Renal cortex interstitium (tissue), 11 donors: ENCODE data around the gene OR2G6. TPM values are rescaled to one million over a fixed set of nuclear protein-coding genes. Genes with fewer than 3 reads are reported as not detected.
"Not testable (repeated sequence)": the region's sequence is repeated elsewhere in the genome, so short reads cannot be mapped to it uniquely, and the experiment has no call there.

Source experiments
- DNase-seq, 11 donors: peaks; one replicate each; pipeline ENCODE4 v3.0.0-alpha.2; 2013; ENCODE audit warnings: low read depth in 9 of 11, low spot score in 4 of 11; ENCODE audit errors: extremely low read depth in 1 of 11
- polyA plus RNA-seq, 3 donors: library from polyadenylated mRNA; unstranded; fragments of 120-200 nt; gene quantifications; one replicate each; pipeline ENCODE4 v1.2.1, GENCODE V29; 2013; ENCODE audit not compliant: insufficient read length in 3 of 3

Gene OR2G6
- polyA plus RNA-seq, 3 donors, result 0.11 TPM; not detected in 2

DNA sequence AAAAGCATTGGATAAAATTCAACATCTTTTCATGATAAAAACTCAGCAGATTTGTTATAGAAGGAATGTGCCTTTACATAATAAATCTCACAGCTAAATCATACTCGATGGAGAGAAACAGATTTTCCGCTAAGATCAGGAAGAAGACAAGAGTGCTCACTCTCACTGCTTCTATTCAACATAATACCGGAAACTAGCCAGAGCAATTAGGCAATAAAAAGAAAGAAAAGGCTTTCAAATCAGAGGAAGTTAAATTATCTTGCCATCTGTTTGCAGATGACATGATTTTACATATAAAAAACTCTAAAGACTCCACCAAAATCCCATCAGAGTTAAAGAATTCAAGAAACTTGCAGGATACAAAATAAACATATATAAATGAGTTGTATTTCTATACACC is 62.9 kb downstream of the OR2G6 start:
- not testable (repeated sequence) for DNase-seq

DNA sequence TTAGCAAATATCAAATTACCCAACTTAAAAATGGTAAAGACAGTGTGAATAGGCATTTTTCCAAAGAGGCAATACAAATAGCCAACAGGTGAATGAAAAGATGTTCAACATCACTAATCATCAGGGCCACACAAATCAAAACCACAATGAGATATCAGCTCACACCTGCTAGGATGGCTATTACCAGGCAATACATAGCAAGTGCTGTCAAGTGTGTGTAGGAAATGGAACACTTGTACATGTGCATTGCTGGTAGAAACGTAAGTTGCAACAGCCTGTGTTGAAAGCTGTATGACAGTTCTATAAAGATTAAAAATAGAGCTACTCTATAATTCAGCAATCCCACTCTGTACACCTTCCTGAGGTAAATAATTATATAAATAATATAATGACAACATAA is 64.2 kb downstream of the OR2G6 start:
- DNase-seq, result not testable (repeated sequence)

DNA sequence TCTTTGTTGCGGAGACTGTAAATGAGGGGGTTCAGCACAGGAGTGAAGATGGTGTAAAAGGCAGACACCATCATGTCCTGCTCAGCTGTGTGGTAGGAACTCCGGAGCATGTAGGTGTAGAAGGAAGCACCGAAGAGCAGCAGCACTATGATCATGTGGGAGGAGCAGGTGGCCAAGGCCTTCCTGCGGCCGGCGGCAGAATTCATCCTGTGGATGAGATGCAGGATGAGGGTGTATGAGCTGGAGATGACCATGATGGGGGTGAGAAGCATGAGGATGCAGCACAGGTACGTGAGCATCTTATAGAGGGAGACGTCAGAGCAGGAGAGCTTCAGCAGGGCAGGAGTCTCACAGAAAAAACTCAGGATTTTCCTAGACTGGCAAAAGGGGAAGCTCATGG is 66.0 kb downstream of the OR2G6 start:
- DNase-seq, result not testable (repeated sequence)

GRCh38 chr1:248574657-248575056 is 66.8 kb downstream of the OR2G6 start, which contains the start of gene OR2T34:
OR2T34 (minus strand) TSS chr1:248574757; CDS start chr1:248574757, 0 bp downstream.
- not testable (repeated sequence) for DNase-seq

DNA sequence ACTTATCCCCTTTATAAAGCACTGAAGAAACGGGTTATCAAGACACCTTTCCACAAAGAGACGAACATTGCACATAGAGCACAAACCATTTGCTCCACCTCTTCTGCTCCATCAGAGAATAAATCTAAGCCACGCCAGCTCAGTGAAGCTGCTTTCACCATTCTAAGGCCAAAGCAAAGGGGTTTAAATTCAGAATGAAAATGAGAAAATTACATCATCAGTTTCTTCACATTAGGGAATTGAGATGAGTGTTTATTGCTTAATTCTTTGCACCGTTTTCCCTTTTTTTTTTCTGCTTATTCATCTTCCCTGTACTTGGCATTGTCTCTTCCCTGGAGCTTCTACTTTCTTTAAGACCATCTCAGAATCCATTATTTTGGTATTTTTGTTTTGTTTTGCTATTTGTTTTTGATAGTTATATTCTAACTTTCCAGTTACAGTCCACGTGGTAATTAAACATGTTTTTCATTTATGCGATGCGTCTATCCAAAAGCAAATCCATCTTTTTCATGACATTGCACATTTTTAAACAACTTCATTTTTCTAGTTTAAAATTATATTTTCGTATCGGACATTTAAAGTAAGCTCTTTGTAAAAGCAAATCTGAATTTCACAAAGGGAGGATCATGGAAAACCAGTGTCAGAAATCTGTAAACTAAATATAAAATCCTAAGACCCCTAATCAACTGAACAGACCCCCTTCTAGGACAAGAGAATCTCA is 68.5 kb downstream of the OR2G6 start:
- no peak for DNase-seq

Other genes with a start within 250 kb of the OR2G6 start
- not detected for gene OR2T33, start 230.1 kb upstream of the OR2G6 start, polyA plus RNA-seq
- under 1 TPM in 2 of 3 donors, not detected in 1; 0.03 to 0.05 TPM for gene OR2T12, start 204.6 kb upstream of the OR2G6 start, polyA plus RNA-seq
- not detected for gene OR2M7, start 183.5 kb upstream of the OR2G6 start, polyA plus RNA-seq
- gene OR14C36, start 159.3 kb upstream of the OR2G6 start, polyA plus RNA-seq, result not detected
- not detected for gene OR2T4, start 146.4 kb upstream of the OR2G6 start, polyA plus RNA-seq
- under 1 TPM in 1 of 3 donors, not detected in 2; 0.06 TPM for gene OR2T6, start 132.3 kb upstream of the OR2G6 start, polyA plus RNA-seq
- gene OR2T1, start 105.0 kb upstream of the OR2G6 start, polyA plus RNA-seq, result not detected
- gene OR2T2, start 62.4 kb upstream of the OR2G6 start, polyA plus RNA-seq, result under 1 TPM in 1 of 3 donors, not detected in 2; 0.06 TPM
- not detected for gene OR2T3, start 34.7 kb upstream of the OR2G6 start, polyA plus RNA-seq
- gene OR2T5, start 19.5 kb upstream of the OR2G6 start, polyA plus RNA-seq, result under 1 TPM in 1 of 3 donors, not detected in 2; 0.12 TPM
- gene OR2T29, start 54.7 kb downstream of the OR2G6 start, polyA plus RNA-seq, result not detected
- gene OR2T34, start 66.7 kb downstream of the OR2G6 start, polyA plus RNA-seq, result not detected
- gene OR2T10, start 89.6 kb downstream of the OR2G6 start, polyA plus RNA-seq, result under 1 TPM in 1 of 3 donors, not detected in 2; 0.33 TPM
- gene OR2T11, start 127.0 kb downstream of the OR2G6 start, polyA plus RNA-seq, result not detected
- gene OR2T35, start 137.2 kb downstream of the OR2G6 start, polyA plus RNA-seq, result not detected
- not detected for gene OR2T27, start 147.5 kb downstream of the OR2G6 start, polyA plus RNA-seq
- gene OR14I1, start 194.7 kb downstream of the OR2G6 start, polyA plus RNA-seq, result not detected
- gene LYPD8, start 247.7 kb downstream of the OR2G6 start, polyA plus RNA-seq, result under 1 TPM in 1 of 3 donors, not detected in 2; 0.17 TPM